ENCODE data around the gene GORASP2.

DNA sequence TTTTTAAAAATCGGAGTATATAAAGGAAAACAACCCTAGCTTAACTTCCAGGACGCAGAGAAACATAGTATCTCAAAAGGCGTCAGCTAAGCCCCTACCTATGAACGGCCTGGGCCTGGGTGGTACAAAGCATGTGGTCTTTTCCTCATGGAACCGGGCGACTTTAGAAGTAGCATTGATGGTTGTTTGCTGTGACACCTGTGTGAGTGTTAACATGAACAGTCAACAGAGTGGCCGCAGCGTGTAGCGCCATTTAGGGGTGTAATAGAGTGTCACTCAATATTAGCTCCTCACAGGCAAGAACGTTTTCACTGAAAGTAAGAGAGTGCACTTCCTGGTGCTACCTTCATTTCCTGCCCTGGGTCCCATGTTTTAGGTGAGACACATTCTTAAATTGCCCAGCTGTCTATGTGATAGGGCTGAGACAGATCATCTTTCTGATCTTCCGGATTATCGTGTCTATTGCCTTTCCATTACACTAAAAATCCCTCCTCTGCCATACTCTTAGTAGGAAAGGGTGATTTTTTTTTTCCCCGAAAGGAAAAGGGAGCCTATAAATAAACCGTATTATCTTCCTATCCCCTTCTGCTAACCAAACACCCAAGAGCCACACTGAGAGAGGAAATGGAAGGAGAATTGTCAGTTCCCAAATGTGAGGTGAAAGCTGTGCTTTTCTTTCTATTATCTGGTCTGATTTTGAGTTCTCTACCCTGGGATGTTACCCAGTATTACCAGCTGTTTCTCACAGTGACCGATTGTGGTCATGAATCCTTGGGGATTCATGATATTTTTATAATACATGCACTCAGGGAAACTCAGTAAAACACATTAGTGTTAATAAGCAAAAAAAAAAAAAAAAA, 1.3 kb downstream of the GORASP2 start:
- TF ChIP-seq, protein P1, sequence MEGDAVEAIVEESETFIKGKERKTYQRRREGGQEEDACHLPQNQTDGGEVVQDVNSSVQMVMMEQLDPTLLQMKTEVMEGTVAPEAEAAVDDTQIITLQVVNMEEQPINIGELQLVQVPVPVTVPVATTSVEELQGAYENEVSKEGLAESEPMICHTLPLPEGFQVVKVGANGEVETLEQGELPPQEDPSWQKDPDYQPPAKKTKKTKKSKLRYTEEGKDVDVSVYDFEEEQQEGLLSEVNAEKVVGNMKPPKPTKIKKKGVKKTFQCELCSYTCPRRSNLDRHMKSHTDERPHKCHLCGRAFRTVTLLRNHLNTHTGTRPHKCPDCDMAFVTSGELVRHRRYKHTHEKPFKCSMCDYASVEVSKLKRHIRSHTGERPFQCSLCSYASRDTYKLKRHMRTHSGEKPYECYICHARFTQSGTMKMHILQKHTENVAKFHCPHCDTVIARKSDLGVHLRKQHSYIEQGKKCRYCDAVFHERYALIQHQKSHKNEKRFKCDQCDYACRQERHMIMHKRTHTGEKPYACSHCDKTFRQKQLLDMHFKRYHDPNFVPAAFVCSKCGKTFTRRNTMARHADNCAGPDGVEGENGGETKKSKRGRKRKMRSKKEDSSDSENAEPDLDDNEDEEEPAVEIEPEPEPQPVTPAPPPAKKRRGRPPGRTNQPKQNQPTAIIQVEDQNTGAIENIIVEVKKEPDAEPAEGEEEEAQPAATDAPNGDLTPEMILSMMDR (IDR thresholded peaks at IDR 0.05): no peak
- TF ChIP-seq EP300 (IDR thresholded peaks at IDR 0.05): no peak
- no peak for TF ChIP-seq POLR2A (IDR thresholded peaks at IDR 0.05)
- TF ChIP-seq POLR2AphosphoS5 (IDR thresholded peaks at IDR 0.05): no peak
